ENCODE measurements around the gene IGF2BP3.
"Not testable (repeated sequence)": the region's sequence is repeated elsewhere in the genome, so short reads cannot be mapped to it uniquely, and the experiment has no call there.

IGF2BP3 gene

GRCh38 chr7:23470330-23471105 lies at the start of gene IGF2BP3:
Gene IGF2BP3, minus strand, starts transcription at chr7:23470491. Its CDS starts 381 bp downstream, at chr7:23470110.
- Histone ChIP-seq H3K27me3 (ENCODE audit: control insufficient read depth in 1 of 2, insufficient read depth in 2 of 2, low read length in 2 of 2) (peaks cover 58 to 90% of the 10 kb centered on the region in 2 donors), H3K9ac (ENCODE audit: low read length in 2 of 2) (no peak within 1 kb of the TSS), H3K27ac (ENCODE audit: low read length) (no peak within 1 kb of the TSS), H3K9me3 (ENCODE audit: control insufficient read depth in 2 of 2, low read length in 2 of 2) (peaks cover 0 to 3% of the 10 kb centered on the region in 2 donors), H3K36me3 (ENCODE audit: control insufficient read depth in 2 of 2, insufficient read depth in 2 of 2, low read length in 2 of 2) (no peaks in the 10 kb centered on the region), H3K4me1 (ENCODE audit: control insufficient read depth, insufficient read depth, low read length) (peaks cover 37% of the 10 kb centered on the region), H3K4me3 (ENCODE audit: low read length in 2 of 2) (peak within 1 kb of the TSS; percentile 44 to 62)

DNA sequence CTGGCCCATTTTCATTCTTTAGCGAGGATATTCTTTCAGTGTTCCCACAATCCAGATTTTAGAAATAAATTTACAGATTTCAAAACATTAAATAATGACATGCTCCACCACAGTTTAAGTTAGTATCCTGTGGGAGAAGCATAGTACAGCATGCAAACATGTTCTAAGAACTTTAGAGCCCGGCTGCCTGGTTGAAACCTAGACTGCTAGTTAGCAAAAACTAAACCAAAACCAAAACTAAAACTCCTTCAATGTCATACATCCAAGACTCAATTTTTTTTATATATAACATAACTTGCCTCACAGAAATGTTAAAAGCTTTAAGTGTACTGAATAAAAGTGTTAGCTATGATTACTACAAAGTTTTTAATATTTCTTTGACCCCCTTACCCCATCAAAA lies 44.5 kb upstream of the IGF2BP3 start:
- H3K4me3 ChIP-seq (ENCODE audit: low read length in 2 of 2), result no peak overlapping the region
- H3K9ac ChIP-seq (ENCODE audit: low read length in 2 of 2), result no peak overlapping the region
- H3K4me1 ChIP-seq (ENCODE audit: control insufficient read depth, insufficient read depth, low read length), result no peaks in the 10 kb centered on the region
- H3K36me3 ChIP-seq (ENCODE audit: control insufficient read depth in 2 of 2, insufficient read depth in 2 of 2, low read length in 2 of 2), result peaks cover 36 to 39% of the 10 kb centered on the region in 2 donors
- H3K9me3 ChIP-seq (ENCODE audit: control insufficient read depth in 2 of 2, low read length in 2 of 2), result no peaks in the 10 kb centered on the region
- H3K27me3 ChIP-seq (ENCODE audit: control insufficient read depth in 1 of 2, insufficient read depth in 2 of 2, low read length in 2 of 2), result no peaks in the 10 kb centered on the region
- no peak overlapping the region for H3K27ac ChIP-seq (ENCODE audit: low read length)

DNA sequence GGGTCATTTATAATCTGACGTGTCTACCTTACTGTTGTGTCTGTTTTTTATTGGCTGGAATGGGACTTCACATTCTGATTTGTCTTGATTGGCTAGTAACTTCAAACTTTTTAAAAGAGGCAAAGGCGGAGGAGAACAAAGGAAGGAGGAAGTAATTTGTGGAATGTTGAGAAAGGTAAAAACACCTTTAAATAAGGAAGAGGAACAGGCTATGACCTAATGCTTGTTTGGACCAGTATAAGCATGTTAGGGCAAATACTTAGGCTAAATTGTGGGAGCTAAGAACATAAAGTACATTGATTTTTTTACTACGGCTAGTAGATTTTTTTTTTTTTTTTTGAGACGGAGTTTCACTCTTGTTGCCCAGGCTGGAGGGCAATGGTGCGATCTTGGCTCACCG lies 43.5 kb upstream of the IGF2BP3 start:
- not testable (repeated sequence) for H3K9ac ChIP-seq (ENCODE audit: low read length in 2 of 2)
- peaks cover 36 to 37% of the 10 kb centered on the region in 2 donors for H3K36me3 ChIP-seq (ENCODE audit: control insufficient read depth in 2 of 2, insufficient read depth in 2 of 2, low read length in 2 of 2)

GRCh38 chr7:23494009-23494408 lies 23.7 kb upstream of the IGF2BP3 start:
- Histone ChIP-seq H3K36me3 (ENCODE audit: control insufficient read depth in 2 of 2, insufficient read depth in 2 of 2, low read length in 2 of 2) (peaks cover 0 to 3% of the 10 kb centered on the region in 2 donors), H3K9me3 (ENCODE audit: control insufficient read depth in 2 of 2, low read length in 2 of 2) (no peaks in the 10 kb centered on the region), H3K27me3 (ENCODE audit: control insufficient read depth in 1 of 2, insufficient read depth in 2 of 2, low read length in 2 of 2) (no peaks in the 10 kb centered on the region), H3K9ac (ENCODE audit: low read length in 2 of 2) (no peak overlapping the region), H3K4me3 (ENCODE audit: low read length in 2 of 2) (no peak overlapping the region), H3K27ac (ENCODE audit: low read length) (no peak overlapping the region), H3K4me1 (ENCODE audit: control insufficient read depth, insufficient read depth, low read length) (peaks cover 4% of the 10 kb centered on the region)

More for the DNA sequence above, 43.5 kb upstream of the IGF2BP3 start:
- not testable (repeated sequence) for H3K27ac ChIP-seq (ENCODE audit: low read length); H3K4me3 ChIP-seq (ENCODE audit: low read length in 2 of 2); H3K9me3 ChIP-seq (ENCODE audit: control insufficient read depth in 2 of 2, low read length in 2 of 2); H3K4me1 ChIP-seq (ENCODE audit: control insufficient read depth, insufficient read depth, low read length); H3K27me3 ChIP-seq (ENCODE audit: control insufficient read depth in 1 of 2, insufficient read depth in 2 of 2, low read length in 2 of 2)

- H3K4me3 ChIP-seq (ENCODE audit: low read length in 2 of 2), result no peak overlapping the region
- no peaks in the 10 kb centered on the region for H3K36me3 ChIP-seq (ENCODE audit: control insufficient read depth in 2 of 2, insufficient read depth in 2 of 2, low read length in 2 of 2)
- H3K4me1 ChIP-seq (ENCODE audit: control insufficient read depth, insufficient read depth, low read length), result peaks cover 4% of the 10 kb centered on the region
- H3K27ac ChIP-seq (ENCODE audit: low read length), result no peak overlapping the region
- no peak overlapping the region for H3K9ac ChIP-seq (ENCODE audit: low read length in 2 of 2)
- H3K27me3 ChIP-seq (ENCODE audit: control insufficient read depth in 1 of 2, insufficient read depth in 2 of 2, low read length in 2 of 2), result no peaks in the 10 kb centered on the region
- H3K9me3 ChIP-seq (ENCODE audit: control insufficient read depth in 2 of 2, low read length in 2 of 2), result no peaks in the 10 kb centered on the region
These were observed 21.2 kb upstream of the IGF2BP3 start for GRCh38 chr7:23491502-23491901.

- Histone ChIP-seq H3K9ac (ENCODE audit: low read length in 2 of 2) (peak overlapping the region; percentile 54 to 68), H3K9me3 (ENCODE audit: control insufficient read depth in 2 of 2, low read length in 2 of 2) (no peaks in the 10 kb centered on the region), H3K27ac (ENCODE audit: low read length) (no peak overlapping the region), H3K36me3 (ENCODE audit: control insufficient read depth in 2 of 2, insufficient read depth in 2 of 2, low read length in 2 of 2) (no peaks in the 10 kb centered on the region), H3K4me1 (ENCODE audit: control insufficient read depth, insufficient read depth, low read length) (peaks cover 4% of the 10 kb centered on the region), H3K27me3 (ENCODE audit: control insufficient read depth in 1 of 2, insufficient read depth in 2 of 2, low read length in 2 of 2) (no peaks in the 10 kb centered on the region), H3K4me3 (ENCODE audit: low read length in 2 of 2) (peak overlapping the region; percentile 62 to 73)
These were observed 20.3 kb upstream of the IGF2BP3 start for GRCh38 chr7:23490357-23491135.

DNA sequence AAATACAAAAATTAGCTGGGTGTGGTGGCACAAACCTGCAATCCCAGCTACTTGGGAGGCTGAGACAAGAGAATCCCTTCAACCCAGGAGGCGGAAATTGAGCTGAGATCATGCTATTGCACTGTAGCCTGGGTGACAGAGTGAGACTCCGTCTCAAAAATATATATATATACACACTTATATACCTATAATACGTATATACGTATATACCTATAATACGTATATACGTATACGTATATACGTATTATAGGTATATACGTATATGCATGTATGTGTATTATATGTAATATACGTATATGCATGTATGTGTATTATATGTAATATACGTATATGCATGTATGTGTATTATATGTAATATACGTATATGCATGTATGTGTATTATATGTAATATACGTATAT lies 18.4 kb upstream of the IGF2BP3 start:
- not testable (repeated sequence) for H3K36me3 ChIP-seq (ENCODE audit: control insufficient read depth in 2 of 2, insufficient read depth in 2 of 2, low read length in 2 of 2); H3K9ac ChIP-seq (ENCODE audit: low read length in 2 of 2); H3K27ac ChIP-seq (ENCODE audit: low read length); H3K4me1 ChIP-seq (ENCODE audit: control insufficient read depth, insufficient read depth, low read length); H3K4me3 ChIP-seq (ENCODE audit: low read length in 2 of 2); H3K27me3 ChIP-seq (ENCODE audit: control insufficient read depth in 1 of 2, insufficient read depth in 2 of 2, low read length in 2 of 2); H3K9me3 ChIP-seq (ENCODE audit: control insufficient read depth in 2 of 2, low read length in 2 of 2)

- no peak overlapping the region for H3K9ac ChIP-seq (ENCODE audit: low read length in 2 of 2)
- H3K27me3 ChIP-seq (ENCODE audit: control insufficient read depth in 1 of 2, insufficient read depth in 2 of 2, low read length in 2 of 2), result no peaks in the 10 kb centered on the region
- no peaks in the 10 kb centered on the region for H3K9me3 ChIP-seq (ENCODE audit: control insufficient read depth in 2 of 2, low read length in 2 of 2)
- peaks cover 4% of the 10 kb centered on the region for H3K4me1 ChIP-seq (ENCODE audit: control insufficient read depth, insufficient read depth, low read length)
- H3K36me3 ChIP-seq (ENCODE audit: control insufficient read depth in 2 of 2, insufficient read depth in 2 of 2, low read length in 2 of 2), result no peaks in the 10 kb centered on the region
- H3K4me3 ChIP-seq (ENCODE audit: low read length in 2 of 2), result no peak overlapping the region
- H3K27ac ChIP-seq (ENCODE audit: low read length), result no peak overlapping the region
These were observed 17.4 kb upstream of the IGF2BP3 start for GRCh38 chr7:23487670-23488069.

DNA sequence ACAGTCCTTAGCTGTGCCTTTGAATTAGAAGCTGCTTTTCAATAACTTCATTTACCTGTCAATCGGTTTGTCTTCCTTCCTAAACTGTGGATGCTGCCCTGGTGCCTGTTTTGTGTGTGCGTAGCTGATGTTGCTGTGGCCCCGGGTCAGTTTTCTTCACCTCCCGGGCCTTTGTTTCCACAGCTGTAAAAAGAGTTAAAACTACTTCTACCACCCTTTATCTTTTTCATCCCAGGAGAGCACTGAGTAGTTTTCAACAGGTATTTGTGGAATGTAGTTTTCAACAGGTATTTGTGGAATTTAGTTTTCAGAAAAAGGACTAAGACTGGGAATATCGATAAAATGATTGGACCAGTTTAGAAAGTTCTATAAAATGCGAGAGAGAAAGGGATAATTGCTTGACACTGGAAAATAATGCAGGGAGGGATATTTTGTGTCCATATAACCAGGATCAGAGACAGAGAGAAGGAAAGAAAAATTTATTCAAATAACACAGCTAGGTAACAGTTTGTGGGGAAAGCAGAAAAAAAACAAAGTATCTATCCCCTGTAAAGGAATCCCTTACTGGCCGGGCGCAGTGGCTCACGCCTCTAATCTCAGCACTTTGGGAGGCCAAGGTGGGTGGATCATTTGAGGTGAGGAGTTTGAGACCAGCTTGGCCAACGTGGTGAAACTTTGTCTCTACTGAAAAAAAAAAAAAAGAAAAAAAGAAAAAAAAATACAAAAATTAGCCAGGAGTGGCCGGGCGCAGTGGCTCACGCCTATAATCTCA lies 15.9 kb upstream of the IGF2BP3 start:
- no peaks in the 10 kb centered on the region for H3K9me3 ChIP-seq (ENCODE audit: control insufficient read depth in 2 of 2, low read length in 2 of 2)
- no peak overlapping the region for H3K27ac ChIP-seq (ENCODE audit: low read length)
- H3K36me3 ChIP-seq (ENCODE audit: control insufficient read depth in 2 of 2, insufficient read depth in 2 of 2, low read length in 2 of 2), result no peaks in the 10 kb centered on the region
- H3K27me3 ChIP-seq (ENCODE audit: control insufficient read depth in 1 of 2, insufficient read depth in 2 of 2, low read length in 2 of 2), result no peaks in the 10 kb centered on the region
- peaks cover 4% of the 10 kb centered on the region for H3K4me1 ChIP-seq (ENCODE audit: control insufficient read depth, insufficient read depth, low read length)
- H3K4me3 ChIP-seq (ENCODE audit: low read length in 2 of 2), result no peak overlapping the region
- no peak overlapping the region for H3K9ac ChIP-seq (ENCODE audit: low read length in 2 of 2)

- H3K27me3 ChIP-seq (ENCODE audit: control insufficient read depth in 1 of 2, insufficient read depth in 2 of 2, low read length in 2 of 2), result peaks cover 0 to 6% of the 10 kb centered on the region in 2 donors
- no peaks in the 10 kb centered on the region for H3K9me3 ChIP-seq (ENCODE audit: control insufficient read depth in 2 of 2, low read length in 2 of 2)
- H3K36me3 ChIP-seq (ENCODE audit: control insufficient read depth in 2 of 2, insufficient read depth in 2 of 2, low read length in 2 of 2), result no peaks in the 10 kb centered on the region
- no peak overlapping the region for H3K4me3 ChIP-seq (ENCODE audit: low read length in 2 of 2)
- H3K9ac ChIP-seq (ENCODE audit: low read length in 2 of 2), result no peak overlapping the region
- H3K4me1 ChIP-seq (ENCODE audit: control insufficient read depth, insufficient read depth, low read length), result no peaks in the 10 kb centered on the region
- no peak overlapping the region for H3K27ac ChIP-seq (ENCODE audit: low read length)
These were observed 12.4 kb upstream of the IGF2BP3 start for GRCh38 chr7:23482686-23483085.

Data from stomach smooth muscle (tissue), 2 donors.